ENCODE results near the gene TMEM182.

The TMEM182 gene

DNA sequence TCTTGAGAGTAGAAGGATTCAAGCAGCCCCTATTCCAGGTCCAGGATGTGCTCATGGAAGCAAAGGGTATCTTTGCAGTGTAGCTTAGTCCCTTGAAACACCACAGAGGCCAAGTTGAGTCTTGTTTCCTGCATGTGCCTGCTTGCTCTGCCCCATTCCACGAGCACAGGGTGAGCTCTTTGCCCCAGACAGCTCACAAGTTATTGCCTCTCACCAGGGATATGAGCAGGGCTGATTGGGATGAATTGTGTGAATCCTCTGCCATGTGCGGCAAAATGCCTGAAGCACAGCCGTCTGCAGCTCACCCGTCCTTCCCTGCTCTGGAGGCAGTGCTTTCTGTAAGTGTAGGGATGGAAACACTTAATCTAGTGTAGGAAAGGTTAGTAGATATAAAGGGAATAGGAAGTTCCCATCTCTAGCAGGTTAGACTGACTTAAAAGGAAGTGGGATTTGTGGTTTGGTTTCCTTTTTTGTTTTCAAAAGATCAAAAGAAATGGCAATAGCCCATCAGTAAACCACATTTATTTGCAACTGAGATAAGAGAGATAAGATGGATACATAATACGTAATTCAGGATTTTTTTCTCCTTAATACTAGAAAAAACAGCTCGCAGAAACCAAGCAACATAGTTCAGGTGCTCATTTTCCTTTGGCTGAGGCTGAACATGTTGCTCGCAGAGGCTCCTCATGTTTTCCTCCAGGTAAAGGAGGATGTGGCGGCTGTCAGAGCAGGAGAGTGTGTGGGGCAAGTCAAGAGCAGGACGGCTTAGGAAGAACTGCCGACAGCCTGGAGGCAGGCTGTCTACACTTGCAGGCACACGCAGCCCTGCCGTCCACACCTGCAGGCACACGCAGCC, 41.4 kb downstream of the TMEM182 start:
- no peak for DNase-seq

DNA sequence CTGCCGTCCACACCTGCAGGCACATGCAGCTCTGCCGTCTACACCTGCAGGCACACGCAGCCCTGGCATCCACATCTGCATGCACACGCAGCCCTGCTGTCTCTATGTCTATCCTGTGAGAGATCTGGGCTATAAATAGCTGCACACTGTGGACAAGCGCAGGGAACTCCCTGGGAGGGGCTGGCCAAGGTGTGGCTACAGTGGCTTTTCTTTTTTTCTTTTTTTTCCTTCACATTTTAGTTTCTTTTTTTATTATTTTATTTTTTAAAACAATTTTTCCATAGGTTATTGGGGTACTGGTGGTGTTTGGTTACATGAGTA, 42.0 kb downstream of the TMEM182 start:
- no peak for DNase-seq

GRCh38 chr2:102806250-102806837, 44.5 kb downstream of the TMEM182 start:
- peak; percentile 59 for DNase-seq

DNA sequence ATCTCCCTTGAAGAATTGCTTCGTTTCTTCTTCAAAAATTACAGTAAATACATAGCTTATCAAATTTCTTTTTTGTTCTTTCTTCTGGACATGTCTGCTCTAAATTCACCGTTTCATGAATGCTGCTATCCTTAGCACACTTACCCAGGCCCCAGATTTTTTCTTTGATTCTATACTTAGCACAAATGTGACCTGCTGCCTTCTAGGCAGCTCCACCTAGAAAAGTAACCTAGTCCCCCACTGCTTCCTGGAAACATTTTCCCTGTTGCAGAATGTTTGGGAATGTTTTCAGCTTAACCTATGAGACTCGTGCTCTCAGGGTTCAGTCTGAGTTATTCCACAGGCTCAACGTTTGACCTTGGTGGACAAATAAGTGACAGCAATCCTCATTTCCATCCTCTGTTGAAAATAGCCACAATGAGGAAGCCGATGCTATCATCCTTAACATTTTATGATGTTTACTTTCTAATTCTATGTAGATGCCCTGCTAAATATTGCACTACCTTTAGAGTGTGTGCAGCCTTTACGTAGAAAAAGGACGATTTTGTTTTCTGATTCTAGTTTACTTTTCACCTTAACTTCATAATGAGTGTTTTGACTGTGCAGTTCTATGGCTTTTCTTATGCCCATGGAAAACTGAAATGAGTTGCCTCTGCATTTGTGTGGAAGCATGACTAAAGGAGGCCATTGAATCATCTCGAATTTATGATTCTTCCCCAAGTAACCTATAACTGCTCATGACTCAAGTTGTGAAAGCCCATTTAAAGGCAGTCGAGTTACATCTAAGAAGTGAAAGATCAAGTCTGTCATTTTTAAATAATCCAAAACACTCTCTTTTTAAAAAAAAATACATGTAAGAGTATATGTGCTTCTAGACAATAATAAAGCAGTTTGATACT, 47.7 kb downstream of the TMEM182 start:
- DNase-seq = no peak

DNA sequence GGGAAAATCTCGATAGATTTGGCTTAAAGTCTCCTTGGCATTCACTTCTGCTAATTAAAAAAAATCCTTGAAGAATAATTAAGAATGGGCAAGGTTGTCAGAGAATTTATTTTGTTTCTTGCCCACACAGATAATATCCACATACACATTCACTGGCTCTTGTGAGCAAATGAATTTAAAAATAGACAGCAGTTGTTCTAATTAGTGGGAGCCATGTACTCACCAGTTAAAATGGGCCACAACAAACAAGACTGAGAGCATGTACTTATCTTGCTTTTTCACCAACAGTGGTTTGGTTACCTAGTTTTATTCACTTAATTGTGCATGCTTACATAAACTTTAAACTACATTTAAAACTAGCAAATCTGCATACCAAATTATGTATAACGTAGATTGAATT, 53.5 kb downstream of the TMEM182 start:
- DNase-seq = no peak

- peak; percentile 6 for DNase-seq
These were observed 65.1 kb downstream of the TMEM182 start for GRCh38 chr2:102826904-102827303.

DNA sequence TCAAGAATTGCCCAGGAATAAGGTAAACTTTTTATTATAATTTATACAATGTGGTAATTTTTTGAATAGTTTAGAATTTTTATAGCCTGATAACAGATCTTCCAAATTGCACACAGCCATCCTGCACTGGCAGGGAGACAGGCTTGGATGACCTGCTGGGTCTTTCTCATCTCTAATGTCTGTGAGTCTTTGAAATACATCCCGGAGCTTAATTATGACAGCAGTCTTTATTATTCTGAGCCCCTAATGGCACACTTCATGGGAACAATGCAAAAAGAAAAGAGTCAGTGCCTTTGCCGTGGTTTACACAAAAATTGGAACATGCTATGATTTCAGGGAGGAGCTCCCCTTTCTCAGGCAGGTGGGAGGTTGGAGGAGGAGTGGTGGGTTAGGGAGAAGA, 71.0 kb downstream of the TMEM182 start:
- DNase-seq = no peak

DNA sequence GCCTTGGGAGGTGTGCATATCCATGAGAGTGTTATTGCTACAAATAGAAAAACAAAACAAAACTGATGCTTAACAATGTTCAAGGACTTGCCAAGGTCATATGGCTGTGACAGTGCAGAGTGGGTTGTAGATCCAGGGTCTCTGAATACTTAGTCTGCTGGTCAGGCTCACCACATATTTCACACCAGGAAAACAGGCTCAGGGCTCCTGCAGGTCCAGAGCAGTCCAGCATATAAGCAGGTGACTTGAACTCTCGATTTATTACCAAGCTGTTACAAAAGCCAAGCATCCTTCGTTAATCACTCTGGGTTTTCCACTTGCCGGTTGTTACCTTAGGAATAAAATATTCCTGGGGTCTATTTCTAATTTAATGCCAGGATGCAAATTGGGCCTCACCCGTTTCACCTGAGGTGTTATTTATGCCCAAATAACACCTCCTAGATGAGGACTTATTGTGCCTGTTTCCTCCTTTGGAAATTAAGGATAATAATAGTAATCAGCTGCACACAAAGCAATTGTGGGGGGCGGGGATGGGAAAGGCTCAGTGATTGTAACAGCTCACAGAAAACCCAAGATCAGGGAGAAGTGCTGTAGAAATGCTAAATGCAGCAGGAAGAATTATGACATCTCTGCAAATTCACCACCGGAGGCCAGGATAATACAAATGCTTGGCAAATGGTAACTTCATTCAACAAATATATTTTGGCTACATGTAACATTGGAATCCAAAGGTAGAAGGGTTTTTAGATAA, 72.9 kb downstream of the TMEM182 start:
- DNase-seq = no peak

- DNase-seq = no peak
These were observed 75.9 kb downstream of the TMEM182 start for GRCh38 chr2:102837626-102838198.

GRCh38 chr2:102839668-102840388, 78.0 kb downstream of the TMEM182 start:
- peak; percentile 32 for DNase-seq

GRCh38 chr2:102841107-102841840, 79.4 kb downstream of the TMEM182 start:
- DNase-seq = peak; percentile 41

DNA sequence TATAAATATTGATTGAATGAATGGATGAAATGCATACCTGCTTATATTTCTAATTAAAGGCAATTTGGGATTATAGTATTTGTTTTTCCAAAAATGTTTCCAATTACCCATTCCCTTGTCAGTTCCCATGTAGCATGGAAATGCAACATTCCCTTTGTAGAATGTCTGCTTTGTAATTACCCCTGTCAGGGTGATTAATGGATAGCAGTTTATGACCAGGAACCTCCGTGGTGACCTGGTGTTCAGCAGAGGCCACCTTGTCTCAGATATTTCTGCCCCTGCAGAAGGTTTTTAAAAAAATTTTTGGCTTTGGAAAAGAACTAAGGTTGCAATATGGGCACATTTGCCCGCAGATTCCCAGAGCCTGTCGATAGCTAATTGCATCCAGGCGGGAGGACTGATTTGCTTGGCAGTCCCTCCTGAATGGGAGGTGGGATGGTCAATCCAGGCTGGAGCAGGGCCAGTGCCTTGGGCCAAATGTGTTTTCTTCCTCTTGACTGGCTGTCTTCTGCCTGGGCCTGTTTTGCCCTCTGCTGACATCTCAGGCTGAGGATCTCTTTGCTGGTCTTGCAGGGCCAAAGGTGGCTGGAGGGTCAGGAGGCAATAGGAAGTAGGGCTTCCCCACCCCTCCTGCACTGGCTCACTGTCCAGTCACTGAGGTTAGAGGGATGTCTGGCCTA, 82.1 kb downstream of the TMEM182 start:
- DNase-seq = no peak

GRCh38 chr2:102844911-102845310, 83.1 kb downstream of the TMEM182 start:
- DNase-seq = no peak

- DNase-seq = peak; percentile 2
These were observed 86.6 kb downstream of the TMEM182 start for GRCh38 chr2:102848366-102848839.

DNA sequence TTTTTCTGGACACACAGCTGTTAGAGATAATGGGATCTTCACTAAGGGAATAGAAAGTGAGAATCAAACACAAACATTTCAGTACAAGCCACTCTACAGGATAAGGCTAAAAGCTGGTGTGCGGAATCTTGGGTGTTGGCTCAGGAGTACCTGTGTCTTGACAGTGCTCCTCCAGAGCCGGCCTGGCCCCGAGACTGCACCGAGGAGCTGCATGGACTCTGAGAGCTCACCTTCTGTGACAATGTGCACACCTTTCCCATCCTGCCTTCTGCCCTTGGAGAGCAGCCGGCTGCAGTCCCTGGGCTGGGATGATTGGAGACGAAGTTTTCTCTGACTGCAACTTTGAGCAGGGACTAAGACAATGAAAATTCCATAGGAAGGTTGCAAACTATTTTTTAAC, 89.1 kb downstream of the TMEM182 start:
- DNase-seq = no peak

DNA sequence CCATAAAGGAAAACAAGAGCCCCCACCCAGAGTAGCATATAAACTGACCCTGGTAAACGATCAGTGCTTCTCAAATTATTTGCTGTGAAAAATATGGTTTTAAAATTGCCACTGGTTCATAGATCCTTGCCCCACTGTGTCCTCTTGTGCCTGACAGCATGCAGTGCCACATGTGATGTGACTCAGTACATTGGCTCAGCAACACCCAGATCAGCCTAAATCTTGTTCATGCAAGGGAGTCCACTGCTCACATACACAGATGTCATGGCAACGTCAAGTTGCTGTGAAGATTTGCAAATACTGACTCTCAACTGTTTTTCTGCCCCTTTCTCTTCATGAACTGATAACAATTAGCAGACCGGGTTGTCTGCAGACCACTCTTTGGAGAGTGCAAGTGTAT, 91.0 kb downstream of the TMEM182 start:
- no peak for DNase-seq
